Adipose tissue (tissue), 3 donors: ENCODE data around the gene RANBP3L. TPM values are rescaled to one million over a fixed set of nuclear protein-coding genes. Genes with fewer than 3 reads are reported as not detected.
"Not testable (repeated sequence)": the region's sequence is repeated elsewhere in the genome, so short reads cannot be mapped to it uniquely, and the experiment has no call there.

Source experiments
- H3K27ac ChIP-seq: one replicate; pipeline ENCODE4 v1.5.1; 2013; ENCODE audit warnings: low read depth, low read length
- WGBS, 3 donors: extraction: QIAGEN DNeasy Blood & Tissue Kit; methylation state at CpG; one replicate each; pipeline ENCODE4 v1.1.7; 2013; 5-methylcytosine and 5-hydroxymethylcytosine counted together
- polyA plus RNA-seq, 3 donors: library from polyadenylated mRNA; stranded (reverse); fragments of 200-250 nt; gene quantifications; one replicate each; pipeline ENCODE4 v1.2.3, GENCODE V29; 2013
- donor health status: healthy with polysubstance abuse.
- donor health status: Bipolar disorder and iron deficiency.
- donor health status: healthy.

RANBP3L gene
- polyA plus RNA-seq, 3 donors, result 0.05 to 1.2 (median 0.12) TPM

DNA sequence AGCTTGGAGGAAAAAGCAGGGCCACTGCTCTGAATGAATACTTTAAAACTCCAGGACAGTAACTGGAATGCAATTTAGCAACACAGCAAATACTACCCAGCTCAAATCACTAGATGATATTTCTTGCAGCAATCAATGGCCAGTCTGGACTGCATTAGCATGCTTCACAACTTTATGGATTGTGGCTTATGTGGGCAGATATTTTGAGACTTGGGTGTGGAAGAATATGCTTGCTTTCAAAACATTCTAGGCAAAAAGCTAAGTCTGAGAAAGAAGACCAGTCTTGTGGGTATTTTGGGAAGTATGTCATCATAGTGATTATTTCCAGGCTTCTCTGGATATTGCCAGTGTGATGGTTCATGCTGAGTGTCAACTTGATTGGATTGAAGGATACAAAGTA lies 3.1 kb downstream of the RANBP3L start:
- no peak overlapping the region for H3K27ac ChIP-seq

DNA sequence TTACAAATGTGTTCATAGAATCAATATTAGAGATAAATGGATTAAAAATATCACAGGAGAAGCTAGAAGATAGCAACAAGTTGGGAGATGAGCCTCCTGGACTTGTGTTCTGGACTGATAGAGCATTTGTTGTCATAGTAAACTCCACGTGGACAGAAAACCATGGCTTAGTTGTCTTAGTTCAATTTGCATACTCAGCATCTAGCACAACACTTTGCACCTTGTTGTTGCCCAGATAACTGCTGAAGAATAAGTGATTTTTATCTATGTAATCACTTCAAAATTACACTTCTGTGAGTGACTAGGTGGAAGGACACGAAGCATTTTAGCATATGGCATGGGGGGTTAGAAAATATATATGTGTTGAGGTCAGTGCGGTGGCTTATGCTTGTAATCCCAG lies 4.0 kb downstream of the RANBP3L start:
- no peak overlapping the region for H3K27ac ChIP-seq
- WGBS, 3 donors, result 88 to 93% (median 89%) methylated on average over 3 of the region's 3 CpGs

DNA sequence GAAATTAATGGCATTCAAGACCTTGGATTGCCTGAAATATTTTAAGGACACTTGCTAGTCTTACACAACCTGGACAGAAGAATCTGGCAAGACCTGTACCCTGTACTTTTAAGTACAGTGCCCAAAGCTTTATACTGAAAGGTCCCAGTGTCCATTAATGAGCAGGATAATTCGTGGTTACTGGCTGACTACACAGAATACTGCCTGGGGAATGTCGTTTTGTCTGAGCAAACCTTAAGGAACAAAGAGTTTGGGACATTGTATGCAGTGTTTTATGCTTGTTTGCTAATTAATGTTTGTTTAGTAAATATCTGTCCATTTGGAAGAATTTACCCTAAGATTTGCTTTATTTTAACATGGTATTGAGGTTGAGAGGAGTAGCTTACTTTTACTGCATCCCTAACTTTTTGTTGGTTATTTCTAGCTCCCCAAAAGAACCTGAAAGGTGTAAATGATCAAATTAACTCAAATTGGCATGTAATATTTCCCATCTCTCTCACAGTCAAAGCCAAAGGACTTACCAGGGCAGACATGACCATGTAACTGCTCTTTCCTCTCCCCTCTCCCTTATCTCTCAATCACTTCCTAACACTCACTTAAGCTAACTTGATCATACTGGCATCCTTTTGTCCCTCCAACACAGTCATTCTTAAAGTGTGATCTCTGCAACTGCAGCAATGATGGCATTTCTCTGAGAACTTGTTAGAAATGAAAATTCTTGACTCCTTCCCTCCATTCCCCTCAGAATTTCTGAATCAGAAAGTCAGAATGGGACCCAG lies 15.7 kb downstream of the RANBP3L start:
- H3K27ac ChIP-seq, result no peak overlapping the region
- 41 to 77% (median 67%) methylated on average over 2 of the region's 2 CpGs for WGBS, 3 donors

DNA sequence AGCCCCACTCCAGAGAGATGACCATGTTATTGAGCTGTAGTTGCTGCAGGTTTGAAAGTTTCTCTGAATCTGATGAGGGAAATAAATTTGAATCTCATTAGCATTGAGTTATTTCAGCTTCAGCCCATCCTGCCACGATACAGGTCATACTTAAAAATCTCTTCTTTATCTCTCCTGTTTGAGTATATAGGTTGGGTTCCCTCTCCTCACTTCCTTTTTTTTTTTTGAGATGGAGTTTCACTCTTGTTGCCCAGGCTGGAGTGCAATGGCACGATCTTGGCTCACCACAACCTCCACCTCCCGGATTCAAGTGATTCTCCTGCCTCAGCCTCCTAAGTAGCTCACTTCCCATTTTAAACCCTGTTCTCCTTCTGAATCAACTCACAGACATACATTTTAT lies 17.9 kb downstream of the RANBP3L start:
- not testable (repeated sequence) for H3K27ac ChIP-seq
- 84 to 93% (median 88%) methylated on average over 3 of the region's 3 CpGs for WGBS, 3 donors

DNA sequence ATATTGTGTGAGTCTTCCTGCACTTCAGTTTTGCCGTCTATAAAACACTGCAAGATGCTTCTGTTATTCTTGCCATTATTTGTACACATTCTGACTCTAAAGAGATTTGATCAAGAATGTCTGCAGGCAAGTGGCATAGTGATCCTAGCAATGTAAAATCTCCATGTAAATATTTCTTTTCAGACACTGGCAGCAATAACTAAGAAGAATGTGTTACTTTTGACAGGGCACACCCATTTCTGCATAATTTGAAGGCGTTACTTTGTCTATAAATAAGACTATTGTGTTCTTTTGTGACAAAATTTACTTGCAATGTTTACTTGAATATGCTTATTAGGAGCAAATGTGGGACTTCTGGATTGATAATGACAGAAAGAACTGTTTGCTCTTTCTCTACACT lies 20.1 kb downstream of the RANBP3L start:
- H3K27ac ChIP-seq, result no peak overlapping the region
- WGBS, 3 donors, result 84 to 91% (median 88%) methylated on average over 2 of the region's 2 CpGs

DNA sequence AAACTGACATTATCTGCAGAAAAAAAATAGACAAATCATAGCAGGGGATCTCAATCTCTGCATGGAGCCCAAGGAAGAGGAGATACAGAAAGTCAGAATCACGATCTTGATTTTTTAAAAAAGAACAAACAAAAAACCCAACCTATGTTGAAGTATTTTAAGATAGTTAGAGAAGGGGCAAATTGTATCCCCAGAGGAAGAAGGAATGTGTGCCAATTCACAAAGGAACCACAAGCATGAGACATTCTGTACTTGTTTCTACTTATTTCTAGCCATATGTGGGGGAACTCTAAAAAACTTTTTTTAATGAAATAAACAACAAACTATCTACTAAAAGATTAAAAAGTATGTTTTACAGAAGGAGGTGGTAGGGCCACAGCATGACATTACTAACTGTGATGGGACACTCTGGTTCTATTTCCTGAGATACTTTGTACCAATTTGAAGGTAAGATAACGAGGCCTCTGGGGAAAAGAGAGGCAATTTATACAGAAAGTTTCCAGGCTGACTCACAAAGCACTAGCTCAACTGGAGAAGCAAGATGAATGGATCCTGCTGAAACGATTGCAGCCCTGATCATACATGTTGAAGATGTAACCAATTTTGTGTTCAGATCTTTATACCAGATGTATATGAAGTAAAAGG lies 22.5 kb downstream of the RANBP3L start:
- WGBS, 3 donors, result 52 to 71% (median 53%) methylated on average over 3 of the region's 3 CpGs
- no peak overlapping the region for H3K27ac ChIP-seq

DNA sequence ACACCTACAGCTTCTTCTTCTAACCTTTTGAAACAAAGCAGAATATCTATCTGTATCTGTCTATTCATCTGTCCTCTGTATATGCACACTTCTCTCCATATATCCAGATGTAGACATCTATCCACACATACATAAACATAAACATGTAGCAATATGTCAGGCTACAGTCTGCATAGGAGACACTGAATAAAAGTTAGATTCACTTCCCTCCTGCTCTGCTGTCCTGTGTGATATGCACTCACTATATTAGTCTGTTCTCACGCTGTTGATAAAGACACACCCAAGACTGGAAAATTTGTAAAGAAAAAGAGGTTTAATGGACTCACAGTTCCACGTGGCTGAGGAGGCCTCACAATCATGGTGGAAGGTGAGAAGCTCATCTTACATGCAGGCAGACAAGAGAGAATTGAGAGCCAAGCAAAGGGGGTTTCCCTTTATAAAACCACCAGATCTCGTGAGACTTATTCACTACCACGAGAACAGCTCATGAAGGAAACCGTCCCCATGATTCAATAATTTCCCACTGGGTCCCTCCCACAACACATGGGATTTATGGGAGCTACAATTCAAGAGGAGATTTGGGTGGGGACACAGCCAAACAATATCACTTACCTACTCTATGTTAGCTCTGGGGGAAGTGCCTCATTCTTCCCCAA lies 24.1 kb downstream of the RANBP3L start:
- H3K27ac ChIP-seq, result no peak overlapping the region
- 72 to 85% (median 73%) methylated on average over 5 of the region's 5 CpGs for WGBS, 3 donors

DNA sequence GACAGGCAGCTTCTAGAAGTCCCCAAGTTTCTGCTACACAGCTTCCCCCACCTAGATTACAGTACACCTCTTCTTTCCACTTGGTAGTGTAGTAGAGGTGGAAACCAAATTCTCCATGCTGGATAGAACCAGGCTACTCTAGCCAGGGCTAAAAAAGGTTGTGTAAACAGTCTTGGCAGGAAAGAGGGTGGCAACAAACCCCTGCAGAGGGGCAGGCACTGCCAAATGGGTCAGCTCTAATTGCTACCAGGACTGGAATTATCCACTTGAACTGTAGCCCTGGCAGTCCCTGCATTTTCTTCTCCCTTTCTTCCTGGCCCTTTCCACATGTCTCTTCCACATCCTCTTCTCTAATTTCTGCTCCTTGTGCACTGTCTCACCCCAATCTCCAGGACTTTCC lies 24.8 kb downstream of the RANBP3L start:
- no peak overlapping the region for H3K27ac ChIP-seq

DNA sequence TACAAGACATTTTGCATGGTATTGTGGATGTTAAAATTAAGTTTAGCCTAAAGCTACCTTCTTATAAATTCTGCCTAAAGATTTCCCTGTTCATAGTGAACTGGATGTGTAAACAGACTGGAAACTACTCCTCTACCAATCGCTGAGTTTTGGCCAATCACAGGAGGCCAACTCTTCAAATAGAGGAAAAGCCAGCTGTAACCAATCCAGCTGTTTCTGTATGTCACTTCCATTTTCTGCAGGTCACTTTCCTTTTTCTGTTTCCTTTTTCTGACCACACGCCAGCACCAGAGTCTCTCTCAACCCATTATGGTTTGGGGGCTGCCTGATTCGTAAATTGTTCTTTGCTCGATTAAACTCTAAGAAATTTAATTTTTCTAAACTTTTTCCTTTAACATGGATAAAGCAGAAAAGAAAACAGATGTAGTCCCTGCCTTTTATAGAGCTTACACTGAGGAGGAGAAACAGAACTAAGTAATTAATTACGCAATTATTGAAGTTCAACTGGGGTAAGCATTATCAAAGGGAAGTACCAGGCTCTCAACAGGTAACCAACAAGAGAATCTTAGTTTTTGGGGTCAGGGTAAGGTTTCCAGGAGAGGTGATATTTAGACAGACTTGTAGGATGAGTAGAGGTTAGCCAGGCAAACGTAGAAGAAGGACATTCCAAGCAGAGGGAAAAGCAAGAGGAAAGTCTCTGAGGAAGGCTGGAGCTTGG lies 27.7 kb downstream of the RANBP3L start:
- H3K27ac ChIP-seq, result no peak overlapping the region
- 57 to 81% (median 61%) methylated on average over 6 of the region's 6 CpGs for WGBS, 3 donors

DNA sequence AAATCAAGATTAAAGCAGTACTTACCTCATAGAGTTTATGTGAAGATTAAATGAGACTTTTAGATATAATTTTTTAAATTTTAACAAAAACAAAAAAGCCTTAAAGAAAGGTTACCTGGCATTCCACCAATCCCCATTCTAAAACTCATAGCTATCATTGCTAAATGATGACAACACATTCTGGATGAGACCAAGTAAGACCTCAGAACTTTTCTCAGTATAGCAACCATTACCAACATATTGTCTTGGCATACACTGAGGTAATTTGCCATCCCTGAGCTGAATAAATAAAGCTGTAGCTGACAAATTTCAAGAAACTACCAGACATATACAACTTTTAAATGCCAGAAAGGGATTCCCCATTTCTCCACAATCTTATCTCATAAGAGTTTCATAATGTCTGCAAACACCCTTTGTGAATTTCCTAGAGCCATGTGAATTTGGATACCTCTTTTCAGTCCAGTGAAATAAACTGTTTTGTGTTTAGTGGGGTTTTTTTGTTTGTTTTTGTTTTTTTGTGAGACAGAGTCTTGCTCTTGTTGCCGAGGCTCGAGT lies 29.5 kb downstream of the RANBP3L start:
- 82 to 95% (median 94%) methylated on average over 2 of the region's 2 CpGs for WGBS, 3 donors
- no peak overlapping the region for H3K27ac ChIP-seq

DNA sequence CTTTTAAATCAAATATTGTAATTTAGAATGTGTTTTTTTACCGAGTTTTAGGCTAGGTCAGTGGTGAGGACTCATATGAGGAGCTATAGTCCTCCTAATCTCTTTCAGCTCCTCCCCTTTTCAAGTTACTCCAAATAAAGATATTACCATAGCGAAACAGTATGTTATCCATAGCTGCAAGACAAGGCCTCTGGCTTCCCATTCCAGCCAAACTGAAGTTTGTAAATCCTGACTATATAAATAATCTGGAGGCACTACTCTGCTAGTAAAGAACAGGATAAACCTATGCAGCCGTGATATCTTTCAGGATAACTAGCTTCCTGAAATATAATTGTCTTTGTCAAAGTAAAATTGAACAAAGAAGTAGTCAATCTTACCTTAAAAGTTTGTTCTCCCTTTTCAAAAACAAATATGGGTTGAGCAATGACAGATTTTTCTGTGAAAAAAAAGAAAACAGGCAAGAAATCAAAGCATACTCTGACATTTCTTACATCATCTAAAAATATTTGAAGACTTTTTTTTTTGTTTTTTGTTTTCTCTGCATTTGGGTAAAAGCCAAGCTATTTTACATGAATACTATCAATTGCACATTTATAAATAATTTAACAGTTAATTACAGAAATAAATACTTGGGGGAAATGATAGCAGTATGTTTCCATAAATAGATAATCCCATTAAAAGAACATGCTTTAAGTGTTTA lies 30.7 kb downstream of the RANBP3L start:
- WGBS, 3 donors, result 76 to 84% (median 83%) methylated on average over 3 of the region's 3 CpGs
- no peak overlapping the region for H3K27ac ChIP-seq

DNA sequence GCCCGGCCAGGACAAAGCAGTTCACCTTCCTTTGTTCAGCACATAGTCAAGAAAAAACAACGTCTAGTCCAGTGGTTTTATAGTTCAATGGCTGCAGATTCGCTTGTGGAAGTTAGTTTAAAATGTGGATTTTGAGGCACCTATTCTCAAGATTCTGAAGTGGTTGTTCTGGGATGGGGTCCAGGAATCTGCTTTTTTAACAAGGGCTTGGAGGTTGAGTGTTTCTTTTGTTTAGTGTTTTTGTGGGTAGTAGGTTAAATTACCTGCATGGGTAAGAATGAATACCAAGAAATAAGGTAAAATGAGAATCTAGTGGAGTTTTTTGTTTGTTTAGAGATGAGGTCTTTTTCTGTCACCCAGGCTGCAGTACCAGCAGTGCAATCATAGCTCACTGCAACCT lies 31.5 kb downstream of the RANBP3L start:
- H3K27ac ChIP-seq, result no peak overlapping the region
- WGBS, 3 donors, result 85 to 89% (median 87%) methylated on average over 3 of the region's 3 CpGs

DNA sequence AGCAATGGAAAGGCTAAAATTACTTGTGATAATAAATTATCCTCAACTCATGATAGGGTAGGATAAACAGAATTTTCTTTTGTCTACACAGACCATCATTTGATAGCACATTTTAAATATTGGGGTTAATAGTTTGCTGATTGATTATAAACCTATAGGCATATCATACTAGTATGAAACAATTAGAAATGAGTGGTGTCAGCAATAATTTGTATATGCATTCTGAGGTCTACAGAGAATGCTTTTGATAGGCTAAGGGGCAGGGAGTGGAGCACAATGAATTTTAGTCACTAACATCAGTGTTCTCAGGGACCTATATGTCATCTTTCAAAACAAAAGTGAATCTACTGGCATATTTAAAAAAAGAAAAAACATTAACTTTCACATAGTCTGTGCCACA lies 32.2 kb downstream of the RANBP3L start:
- no peak overlapping the region for H3K27ac ChIP-seq

DNA sequence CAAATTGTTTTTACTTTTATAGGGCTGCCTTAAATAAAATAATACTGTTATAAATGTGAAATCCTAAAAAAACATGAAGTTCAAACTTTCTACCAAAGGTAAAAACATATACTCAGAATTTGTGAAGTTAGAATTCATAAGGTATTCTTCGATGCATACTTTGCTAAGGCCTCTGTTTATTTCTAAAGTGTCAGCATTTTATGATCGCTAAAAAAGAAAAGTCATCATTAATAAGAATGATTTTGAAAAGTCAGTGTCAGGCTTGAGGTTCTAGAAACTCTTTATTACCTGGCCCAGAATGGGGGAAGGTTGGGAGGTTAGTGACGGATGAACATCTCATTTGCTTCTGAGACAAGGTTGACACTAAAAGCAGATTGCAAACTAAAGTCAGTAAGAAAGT lies 33.8 kb downstream of the RANBP3L start:
- 94 to 98% (median 96%) methylated on average over 3 of the region's 3 CpGs for WGBS, 3 donors

DNA sequence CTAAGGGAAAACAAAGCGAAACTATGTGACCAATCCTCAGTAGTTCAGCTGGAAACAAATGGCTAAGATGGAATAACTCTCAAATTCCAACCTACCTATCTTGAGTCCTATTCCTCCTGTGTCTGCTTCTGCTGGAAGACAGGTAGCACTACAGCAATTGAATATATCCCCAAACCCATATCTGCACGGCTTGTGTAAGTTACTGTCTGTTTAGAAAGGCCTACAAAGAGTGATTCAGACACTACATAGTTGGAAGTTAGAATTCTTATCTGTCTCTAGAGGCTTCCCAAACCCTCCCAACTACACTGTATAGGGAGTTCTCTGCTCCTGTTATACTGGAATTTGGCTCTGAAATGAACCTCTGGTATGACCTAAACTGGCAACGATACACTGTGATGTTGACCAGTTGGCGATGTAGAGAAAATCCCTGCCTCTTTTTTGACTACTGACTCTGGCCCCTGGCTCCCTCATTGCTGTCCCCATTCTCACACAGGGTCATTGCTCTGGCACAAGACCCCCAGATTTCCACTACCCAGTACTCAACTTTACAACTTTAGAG lies 37.4 kb downstream of the RANBP3L start:
- 73 to 87% (median 86%) methylated on average over 4 of the region's 4 CpGs for WGBS, 3 donors
- no peak overlapping the region for H3K27ac ChIP-seq

More for the DNA sequence above, 33.8 kb downstream of the RANBP3L start:
- no peak overlapping the region for H3K27ac ChIP-seq

DNA sequence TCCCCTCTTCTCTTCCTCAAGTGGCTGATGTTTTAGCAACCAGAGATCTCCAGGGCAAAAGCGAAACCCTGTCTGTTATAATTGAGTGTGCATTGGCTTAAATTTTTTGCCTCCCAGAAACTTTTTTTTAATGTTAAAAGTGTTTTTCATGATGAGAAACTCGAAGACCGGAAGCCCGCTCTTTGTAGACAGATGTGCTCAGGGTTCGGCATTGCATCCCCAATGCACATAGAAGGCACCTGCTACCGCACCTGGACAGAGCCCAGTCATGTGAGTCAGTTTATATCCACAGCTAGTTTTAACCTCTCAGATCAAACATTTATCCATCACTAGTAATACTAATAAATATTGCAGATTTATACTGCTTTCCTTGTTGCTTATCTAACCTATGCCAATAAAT lies 40.5 kb downstream of the RANBP3L start:
- 81 to 92% (median 91%) methylated on average over 6 of the region's 6 CpGs for WGBS, 3 donors

DNA sequence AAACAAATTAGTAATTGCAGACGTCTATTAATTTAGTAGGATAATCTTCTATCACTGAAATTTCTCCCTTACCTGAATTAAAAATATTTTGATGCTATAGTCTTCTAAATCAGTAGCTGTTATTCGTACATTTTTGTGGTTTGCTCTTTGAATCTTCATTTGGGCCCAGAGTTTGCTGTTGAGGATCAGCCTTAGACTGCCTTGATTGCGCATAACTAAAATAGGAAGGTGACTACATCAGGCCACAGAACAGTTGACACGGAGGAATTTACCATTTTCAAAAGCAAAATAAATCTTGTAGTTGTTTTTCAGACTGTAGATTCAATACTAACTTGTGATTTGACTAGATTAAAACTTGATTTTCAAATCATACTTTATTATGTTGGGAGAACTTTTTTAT lies 48.1 kb downstream of the RANBP3L start:
- WGBS, 3 donors, result 65 to 94% (median 68%) methylated on average over 4 of the region's 4 CpGs
- H3K27ac ChIP-seq, result no peak overlapping the region

More for the DNA sequence above, 40.5 kb downstream of the RANBP3L start:
- no peak overlapping the region for H3K27ac ChIP-seq

DNA sequence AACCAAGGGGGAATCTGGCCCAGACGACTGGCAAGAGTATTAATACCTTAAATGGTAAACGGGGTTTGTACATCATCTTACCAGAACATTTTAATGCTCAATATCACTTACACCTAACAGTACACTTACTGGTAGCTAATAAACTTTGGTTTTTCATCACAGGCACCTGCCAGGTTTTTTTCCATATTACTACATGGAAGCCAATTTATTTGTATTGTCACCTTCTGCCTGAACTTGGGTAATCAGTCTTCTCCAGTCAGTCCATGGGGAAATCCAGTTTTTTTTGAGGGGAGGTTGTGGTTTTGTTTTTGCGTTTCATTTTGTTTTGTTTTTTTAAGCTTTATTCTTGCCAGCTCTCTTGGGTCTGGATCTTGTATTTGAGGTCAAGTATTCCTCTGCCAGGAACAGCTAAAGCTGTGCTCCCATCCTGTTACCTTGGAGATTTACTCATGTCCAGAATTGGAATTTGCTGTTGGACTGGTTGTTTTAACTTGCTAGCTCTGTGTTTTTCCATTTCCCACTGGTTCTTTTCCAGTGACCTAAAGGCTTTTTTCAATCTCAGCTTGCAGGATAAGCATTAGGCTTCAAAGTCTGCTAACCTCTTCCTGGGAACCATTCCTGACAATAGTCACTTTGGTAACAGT lies 48.9 kb downstream of the RANBP3L start:
- no peak overlapping the region for H3K27ac ChIP-seq
- WGBS, 3 donors, result 66 to 73% (median 67%) methylated on average over 3 of the region's 3 CpGs
